ENCODE data around the gene ADGRL3.

ADGRL3 gene

DNA sequence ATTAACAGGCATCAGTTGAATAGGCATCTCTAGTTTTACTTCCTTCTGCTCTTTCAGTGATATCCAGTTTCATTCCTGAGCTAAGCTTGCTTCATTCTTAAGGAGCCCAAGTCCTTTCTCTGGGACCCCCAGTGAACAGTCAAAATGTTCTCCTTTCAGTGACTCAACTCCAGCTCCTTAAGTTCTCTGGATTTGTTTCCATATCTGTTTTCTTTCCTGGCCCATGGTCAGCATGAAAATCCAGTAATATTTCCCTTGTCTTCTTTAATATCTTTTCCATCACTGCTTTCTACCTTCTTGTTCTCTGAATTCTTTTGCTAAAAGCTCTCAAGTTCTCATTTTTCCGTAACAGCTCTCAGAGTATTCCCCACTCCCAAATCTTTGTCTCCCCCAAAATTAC lies 25.5 kb downstream of the ADGRL3 start:
- DNase-seq (ENCODE audit: low spot score), result no peak
- in situ Hi-C loops (cut with MboI; ENCODE audit: low sequenced_read_pairs, unreplicated experiment), result no loop called here
- TF ChIP-seq, protein P1, sequence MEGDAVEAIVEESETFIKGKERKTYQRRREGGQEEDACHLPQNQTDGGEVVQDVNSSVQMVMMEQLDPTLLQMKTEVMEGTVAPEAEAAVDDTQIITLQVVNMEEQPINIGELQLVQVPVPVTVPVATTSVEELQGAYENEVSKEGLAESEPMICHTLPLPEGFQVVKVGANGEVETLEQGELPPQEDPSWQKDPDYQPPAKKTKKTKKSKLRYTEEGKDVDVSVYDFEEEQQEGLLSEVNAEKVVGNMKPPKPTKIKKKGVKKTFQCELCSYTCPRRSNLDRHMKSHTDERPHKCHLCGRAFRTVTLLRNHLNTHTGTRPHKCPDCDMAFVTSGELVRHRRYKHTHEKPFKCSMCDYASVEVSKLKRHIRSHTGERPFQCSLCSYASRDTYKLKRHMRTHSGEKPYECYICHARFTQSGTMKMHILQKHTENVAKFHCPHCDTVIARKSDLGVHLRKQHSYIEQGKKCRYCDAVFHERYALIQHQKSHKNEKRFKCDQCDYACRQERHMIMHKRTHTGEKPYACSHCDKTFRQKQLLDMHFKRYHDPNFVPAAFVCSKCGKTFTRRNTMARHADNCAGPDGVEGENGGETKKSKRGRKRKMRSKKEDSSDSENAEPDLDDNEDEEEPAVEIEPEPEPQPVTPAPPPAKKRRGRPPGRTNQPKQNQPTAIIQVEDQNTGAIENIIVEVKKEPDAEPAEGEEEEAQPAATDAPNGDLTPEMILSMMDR (IDR thresholded peaks at IDR 0.05; ENCODE audit: borderline replicate concordance, control extremely low read depth, extremely low read depth, insufficient read depth, missing control alignments), result no peak

DNA sequence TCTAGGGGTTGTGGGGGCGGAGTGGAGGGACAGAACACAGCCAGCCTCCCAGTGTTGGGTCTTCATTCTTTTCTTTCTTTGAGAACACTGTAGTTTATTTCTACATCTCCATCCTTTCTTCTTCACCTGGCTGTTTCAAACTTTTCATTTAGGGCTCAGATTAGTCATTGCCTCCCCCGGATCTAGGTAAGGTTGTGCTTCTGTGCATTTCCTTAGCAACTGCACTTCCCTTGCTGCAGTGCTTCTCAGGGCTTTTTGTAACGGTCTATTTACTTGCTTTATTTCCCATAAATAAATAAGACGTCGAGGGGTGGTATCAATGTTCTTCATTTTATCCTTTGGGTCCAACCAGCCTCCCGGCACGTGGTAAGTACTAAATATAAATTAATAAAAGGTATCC lies 31.3 kb downstream of the ADGRL3 start:
- no peak for DNase-seq (ENCODE audit: low spot score)
- in situ Hi-C loops (cut with MboI; ENCODE audit: low sequenced_read_pairs, unreplicated experiment), result no loop called here
- TF ChIP-seq, protein P1 (IDR thresholded peaks at IDR 0.05; ENCODE audit: borderline replicate concordance, control extremely low read depth, extremely low read depth, insufficient read depth, missing control alignments), result no peak

DNA sequence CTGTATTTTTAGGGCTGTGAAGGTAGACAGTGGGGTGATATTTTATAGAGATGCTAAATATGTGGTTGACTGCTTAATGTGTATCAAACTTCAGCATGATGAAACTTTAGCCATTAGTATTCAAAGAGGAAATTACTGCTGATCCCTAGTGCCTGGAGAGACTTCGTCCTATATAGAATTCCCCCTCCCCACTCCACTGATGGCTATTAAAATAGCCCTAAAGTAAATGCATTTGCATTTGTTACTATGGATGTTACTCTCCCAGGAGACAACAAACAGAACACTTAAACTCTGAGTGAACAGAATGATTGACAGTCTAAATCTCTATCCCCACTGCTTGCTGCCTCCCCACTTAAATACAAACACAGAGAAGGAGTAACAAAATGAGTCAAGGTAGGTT lies 39.1 kb downstream of the ADGRL3 start:
- TF ChIP-seq, protein P1 (IDR thresholded peaks at IDR 0.05; ENCODE audit: borderline replicate concordance, control extremely low read depth, extremely low read depth, insufficient read depth, missing control alignments), result no peak
- DNase-seq (ENCODE audit: low spot score), result no peak
- in situ Hi-C loops (cut with MboI; ENCODE audit: low sequenced_read_pairs, unreplicated experiment), result no loop called here

DNA sequence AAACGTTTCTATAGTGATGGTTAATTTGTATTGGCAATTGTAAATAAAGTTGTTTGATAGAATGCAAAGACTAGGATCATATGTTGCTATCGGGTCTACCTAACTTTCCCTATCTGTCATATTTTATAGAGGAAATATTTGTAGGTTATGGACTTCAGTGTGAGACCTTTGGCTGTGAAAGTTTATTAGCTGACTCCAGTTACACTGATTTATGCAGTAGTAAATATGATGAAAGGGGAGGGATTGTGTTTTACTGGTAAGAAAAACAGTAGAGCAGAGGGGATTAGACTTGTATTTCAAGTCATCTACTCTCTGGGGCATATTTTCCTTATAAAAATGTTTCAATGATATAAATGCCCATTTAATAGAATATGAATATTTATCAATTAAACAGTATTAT lies 43.8 kb downstream of the ADGRL3 start:
- DNase-seq (ENCODE audit: low spot score), result no peak
- in situ Hi-C loops (cut with MboI; ENCODE audit: low sequenced_read_pairs, unreplicated experiment), result no loop called here
- TF ChIP-seq, protein P1 (IDR thresholded peaks at IDR 0.05; ENCODE audit: borderline replicate concordance, control extremely low read depth, extremely low read depth, insufficient read depth, missing control alignments), result no peak

DNA sequence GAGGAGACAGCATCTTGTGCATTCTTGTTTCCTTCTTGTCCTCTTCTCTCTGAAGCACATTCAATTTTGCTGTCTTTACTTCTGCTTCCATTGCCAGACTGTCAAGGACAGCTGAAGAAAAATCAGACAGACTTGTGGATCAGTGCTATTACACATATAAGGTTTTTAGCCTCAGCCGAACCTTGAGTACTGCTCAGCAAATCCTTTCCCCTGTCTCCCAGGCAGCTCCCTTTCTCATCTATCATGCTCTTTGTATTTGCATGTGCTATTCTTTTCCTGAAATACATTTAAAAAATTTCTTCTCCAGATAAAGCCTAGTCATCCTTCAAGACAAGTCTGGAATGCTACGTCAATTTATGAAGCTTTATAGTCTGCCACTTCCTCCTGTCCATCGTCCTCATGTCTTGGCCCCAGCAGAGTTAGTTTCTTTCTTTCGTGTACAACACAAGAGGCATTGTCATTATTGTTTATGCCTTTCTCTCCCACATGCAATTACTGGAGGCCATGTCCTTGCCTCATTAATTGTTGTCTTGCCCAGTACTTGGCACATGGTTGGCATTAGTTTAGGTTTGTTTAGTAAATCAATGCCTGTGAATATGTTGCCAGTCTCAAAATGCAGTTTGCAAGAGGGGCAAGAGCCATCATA lies 45.1 kb downstream of the ADGRL3 start:
- in situ Hi-C loops (cut with MboI; ENCODE audit: low sequenced_read_pairs, unreplicated experiment), result no loop called here
- DNase-seq (ENCODE audit: low spot score), result no peak
- TF ChIP-seq, protein P1 (IDR thresholded peaks at IDR 0.05; ENCODE audit: borderline replicate concordance, control extremely low read depth, extremely low read depth, insufficient read depth, missing control alignments), result no peak

DNA sequence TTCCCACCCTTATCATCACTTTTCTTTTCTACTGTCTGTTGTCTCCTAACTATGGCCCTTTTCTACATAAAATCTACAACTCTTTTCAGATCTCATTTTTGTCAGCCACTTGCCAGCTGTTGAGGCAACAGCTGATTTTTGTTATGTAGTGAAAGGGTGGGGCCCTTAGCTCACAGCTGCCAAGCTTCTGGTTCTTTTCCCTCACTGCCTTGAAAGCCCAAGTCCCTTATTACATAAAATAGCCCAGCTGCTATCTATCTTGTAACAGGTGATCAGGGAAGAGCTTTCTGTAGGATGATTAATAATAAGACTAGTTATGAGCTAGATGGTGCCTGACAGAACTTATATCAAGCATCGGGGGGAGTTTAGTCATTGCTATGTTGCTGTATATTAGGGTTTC lies 45.9 kb downstream of the ADGRL3 start:
- DNase-seq (ENCODE audit: low spot score), result no peak
- TF ChIP-seq, protein P1 (IDR thresholded peaks at IDR 0.05; ENCODE audit: borderline replicate concordance, control extremely low read depth, extremely low read depth, insufficient read depth, missing control alignments), result no peak
- in situ Hi-C loops (cut with MboI; ENCODE audit: low sequenced_read_pairs, unreplicated experiment), result no loop called here
